K562 (cell line): ENCODE results near the gene NR6A1. TPM values are rescaled to one million over a fixed set of nuclear protein-coding genes. Genes with fewer than 3 reads are reported as not detected.

ENCODE experiments used
- CREB1 ChIP-seq, 2 experiments: sonication (generic) in 1 of 2; formaldehyde crosslinking in 1 of 2; IDR thresholded peaks; 2 replicates each; pipeline versions ENCODE4 v1.6.1 to v1.8.0; 2012 to 2022; ENCODE audit warnings: inconsistent platforms in 1 of 2, mild to moderate bottlenecking in 1 of 2, missing genetic modification reagents in 1 of 2, moderate library complexity in 1 of 2
- DPF2 ChIP-seq: fragments of 450-650 bp; IDR thresholded peaks from 2 replicates; pipeline ENCODE4 v1.6.1; 2016
- FOXM1 ChIP-seq, 2 experiments: fragments of 450-650 bp in 1 of 2; sonication (generic) in 1 of 2; formaldehyde crosslinking in 1 of 2; IDR thresholded peaks; 2 replicates each; pipeline versions ENCODE4 v1.6.1 to v1.9.0; 2017 to 2022; ENCODE audit warnings: low read depth in 2 of 2, mild to moderate bottlenecking in 2 of 2, missing genetic modification reagents in 1 of 2, moderate library complexity in 1 of 2
- GABPB2 ChIP-seq: fragments of 250-450 bp; sonication (Bioruptor Pico); conservative IDR thresholded peaks from 2 replicates; pipeline ENCODE4 v1.5.1; 2021; ENCODE audit warnings: mild to moderate bottlenecking
- JUND ChIP-seq, 2 experiments: IDR thresholded peaks; 2 replicates in 1 of 2; 3 replicates in 1 of 2; pipeline ENCODE4 v1.6.1; 2011; ENCODE audit warnings: borderline replicate concordance in 2 of 2, low read depth in 2 of 2, low read length in 2 of 2, improper control_type of control experiment in 1 of 2, missing biosample characterization in 1 of 2, missing genetic modification characterization in 1 of 2, missing genetic modification reagents in 1 of 2
- MAFG ChIP-seq: fragments of 450-650 bp; conservative IDR thresholded peaks from 2 replicates; pipeline ENCODE4 v1.6.1; 2016; ENCODE audit warnings: missing genetic modification characterization, missing compliant biosample characterization
- RAD21 ChIP-seq, 2 experiments: fragments of 250-450 bp in 1 of 2; fragments of 450-650 bp in 1 of 2; sonication (Bioruptor Pico) in 1 of 2; formaldehyde crosslinking in 1 of 2; IDR thresholded peaks in 1 of 2; conservative IDR thresholded peaks in 1 of 2; 2 replicates each; pipeline versions ENCODE4 v1.4.0 to v1.8.0; 2020 to 2022; ENCODE audit warnings: mild to moderate bottlenecking in 2 of 2, moderate library complexity in 1 of 2
- SRF ChIP-seq, 2 experiments: fragments of 250-450, 450-650 bp in 1 of 2; sonication (Bioruptor Pico) in 1 of 2; sonication (generic) in 1 of 2; formaldehyde crosslinking; IDR thresholded peaks; 2 replicates each; pipeline versions ENCODE4 v1.5.0 to v1.5.1; 2020 to 2022; ENCODE audit warnings: mild to moderate bottlenecking in 1 of 2, missing genetic modification reagents in 1 of 2
- TEAD4 ChIP-seq, 2 experiments: sonication (generic) in 1 of 2; formaldehyde crosslinking in 1 of 2; IDR thresholded peaks; 2 replicates each; pipeline versions ENCODE4 v1.6.1 to v1.8.0; 2012 to 2022; ENCODE audit warnings: borderline replicate concordance in 1 of 2, inconsistent platforms in 1 of 2, low read length in 1 of 2, mild to moderate bottlenecking in 1 of 2, missing genetic modification reagents in 1 of 2
- ZNF316 ChIP-seq: fragments of 450-650 bp; IDR thresholded peaks from 2 replicates; pipeline ENCODE4 v1.6.1; 2016
- polyA plus RNA-seq, 8 experiments: library from polyadenylated mRNA; depleted of rRNA in 4 of 8; stranded (reverse) in 5 of 8; unstranded in 3 of 8; fragments of >200 nt; fragmentation: Nextera tagmentation in 2 of 8; fragmentation: Illumina TruSeq in 1 of 8; extraction: Ambion mirVana in 2 of 8; extraction: Trizol in 1 of 8; gene quantifications; 2 replicates each; pipeline versions ENCODE4 v1.2.1 to v1.2.3, GENCODE V29; 2011 to 2014; ENCODE audit warnings: inconsistent platforms in 1 of 8, missing spikeins in 1 of 8
- total RNA-seq, 7 experiments: library from RNA; depleted of rRNA in 6 of 7; stranded (reverse); fragments of >200 nt in 6 of 7; fragmentation: Illumina TruSeq in 2 of 7; extraction: Trizol in 2 of 7; gene quantifications; 2 replicates each; pipeline versions ENCODE4 v1.2.1 to v1.2.3, GENCODE V29; 2011 to 2021; ENCODE audit warnings: low replicate concordance in 1 of 7
- TF ChIP-seq, protein P1 (sequence below), 2 experiments: fragments of 450-650 bp; conservative IDR thresholded peaks; 2 replicates each; pipeline ENCODE4 v1.6.1; 2017; ENCODE audit warnings: mild to moderate bottlenecking in 2 of 2, moderate library complexity in 2 of 2
- TF ChIP-seq, protein P2 (sequence below), 2 experiments: fragments of 450-650 bp; formaldehyde crosslinking in 1 of 2; IDR thresholded peaks; 2 replicates each; pipeline versions ENCODE4 v1.4.0 to v1.6.1; 2014 to 2020; ENCODE audit warnings: mild to moderate bottlenecking in 2 of 2, borderline replicate concordance in 1 of 2, low read depth in 1 of 2
- TF ChIP-seq, protein P3 (sequence below): fragments of 450-650 bp; IDR thresholded peaks from 2 replicates; pipeline ENCODE4 v1.6.1; 2016; ENCODE audit warnings: mild to moderate bottlenecking

The NR6A1 gene
- total and polyA plus RNA-seq, 9 of the 15 experiments (the other 6 are each of a cell fraction or from before 2014, with no cell fraction given): 9.7 to 55.4 (median 28.3) TPM

DNA sequence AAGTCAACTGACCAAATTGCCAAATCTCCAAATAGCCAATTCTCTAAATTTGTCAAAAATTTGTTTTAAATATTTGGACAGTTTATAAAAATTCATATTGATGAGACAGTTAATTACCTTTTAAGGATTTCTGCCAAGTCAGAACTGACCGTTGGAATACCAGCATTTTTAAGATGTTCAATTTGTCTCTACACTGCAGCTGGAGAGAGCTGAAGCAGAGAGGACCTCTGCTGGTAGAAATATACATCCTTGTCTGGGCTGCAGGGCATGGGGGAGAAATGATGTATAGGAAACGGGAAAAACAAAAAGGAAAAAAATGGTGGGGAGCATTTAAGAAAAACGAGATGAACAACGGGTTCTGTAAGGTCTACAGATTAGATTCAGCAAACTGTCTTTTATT is 16.8 kb downstream of the NR6A1 start (continued):
- TF ChIP-seq, protein P1, sequence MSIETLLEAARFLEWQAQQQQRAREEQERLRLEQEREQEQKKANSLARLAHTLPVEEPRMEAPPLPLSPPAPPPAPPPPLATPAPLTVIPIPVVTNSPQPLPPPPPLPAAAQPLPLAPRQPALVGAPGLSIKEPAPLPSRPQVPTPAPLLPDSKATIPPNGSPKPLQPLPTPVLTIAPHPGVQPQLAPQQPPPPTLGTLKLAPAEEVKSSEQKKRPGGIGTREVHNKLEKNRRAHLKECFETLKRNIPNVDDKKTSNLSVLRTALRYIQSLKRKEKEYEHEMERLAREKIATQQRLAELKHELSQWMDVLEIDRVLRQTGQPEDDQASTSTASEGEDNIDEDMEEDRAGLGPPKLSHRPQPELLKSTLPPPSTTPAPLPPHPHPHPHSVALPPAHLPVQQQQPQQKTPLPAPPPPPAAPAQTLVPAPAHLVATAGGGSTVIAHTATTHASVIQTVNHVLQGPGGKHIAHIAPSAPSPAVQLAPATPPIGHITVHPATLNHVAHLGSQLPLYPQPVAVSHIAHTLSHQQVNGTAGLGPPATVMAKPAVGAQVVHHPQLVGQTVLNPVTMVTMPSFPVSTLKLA (conservative IDR thresholded peaks at IDR 0.05): 0 out of 4 replicates have a peak, but pooled peaks of 1 of the 2 experiments have one; percentile 23
- TF ChIP-seq RAD21 (CRISPR knock-in tag; conservative IDR thresholded peaks at IDR 0.05 in 1 of 2, IDR thresholded peaks at IDR 0.05 in 1 of 2) (peak; percentile 72 to 81), FOXM1 (IDR thresholded peaks at IDR 0.05; ENCODE audit: low read depth) (peak; percentile 84), FOXM1 (CRISPR knock-in tag; IDR thresholded peaks at IDR 0.05; ENCODE audit: low read depth) (no peak), MAFG (tag) (peak; percentile 42; the same call in 1 of the 2 replicates), ZNF316 (peak; percentile 53), GABPB2 (CRISPR knock-in tag) (no peak), TEAD4 (IDR thresholded peaks at IDR 0.05; ENCODE audit: low read length) (peak; percentile 39), TEAD4 (CRISPR knock-in tag; IDR thresholded peaks at IDR 0.05; ENCODE audit: borderline replicate concordance) (no peak), DPF2 (peak; percentile 30; the same call in 1 of the 2 replicates), SRF (CRISPR knock-in tag; IDR thresholded peaks at IDR 0.05) (0 out of 4 replicates have a peak, but pooled peaks of 1 of the 2 experiments have one; percentile 53), CREB1 (IDR thresholded peaks at IDR 0.05) (no peak), CREB1 (CRISPR knock-in tag; IDR thresholded peaks at IDR 0.05) (no peak), JUND (IDR thresholded peaks at IDR 0.05; ENCODE audit: borderline replicate concordance, low read depth, low read length) (0 out of 2 replicates have a peak, but pooled peaks have one; percentile 16), JUND (tag; IDR thresholded peaks at IDR 0.05; ENCODE audit: borderline replicate concordance, low read depth, low read length) (no peak)
- TF ChIP-seq, protein P2, sequence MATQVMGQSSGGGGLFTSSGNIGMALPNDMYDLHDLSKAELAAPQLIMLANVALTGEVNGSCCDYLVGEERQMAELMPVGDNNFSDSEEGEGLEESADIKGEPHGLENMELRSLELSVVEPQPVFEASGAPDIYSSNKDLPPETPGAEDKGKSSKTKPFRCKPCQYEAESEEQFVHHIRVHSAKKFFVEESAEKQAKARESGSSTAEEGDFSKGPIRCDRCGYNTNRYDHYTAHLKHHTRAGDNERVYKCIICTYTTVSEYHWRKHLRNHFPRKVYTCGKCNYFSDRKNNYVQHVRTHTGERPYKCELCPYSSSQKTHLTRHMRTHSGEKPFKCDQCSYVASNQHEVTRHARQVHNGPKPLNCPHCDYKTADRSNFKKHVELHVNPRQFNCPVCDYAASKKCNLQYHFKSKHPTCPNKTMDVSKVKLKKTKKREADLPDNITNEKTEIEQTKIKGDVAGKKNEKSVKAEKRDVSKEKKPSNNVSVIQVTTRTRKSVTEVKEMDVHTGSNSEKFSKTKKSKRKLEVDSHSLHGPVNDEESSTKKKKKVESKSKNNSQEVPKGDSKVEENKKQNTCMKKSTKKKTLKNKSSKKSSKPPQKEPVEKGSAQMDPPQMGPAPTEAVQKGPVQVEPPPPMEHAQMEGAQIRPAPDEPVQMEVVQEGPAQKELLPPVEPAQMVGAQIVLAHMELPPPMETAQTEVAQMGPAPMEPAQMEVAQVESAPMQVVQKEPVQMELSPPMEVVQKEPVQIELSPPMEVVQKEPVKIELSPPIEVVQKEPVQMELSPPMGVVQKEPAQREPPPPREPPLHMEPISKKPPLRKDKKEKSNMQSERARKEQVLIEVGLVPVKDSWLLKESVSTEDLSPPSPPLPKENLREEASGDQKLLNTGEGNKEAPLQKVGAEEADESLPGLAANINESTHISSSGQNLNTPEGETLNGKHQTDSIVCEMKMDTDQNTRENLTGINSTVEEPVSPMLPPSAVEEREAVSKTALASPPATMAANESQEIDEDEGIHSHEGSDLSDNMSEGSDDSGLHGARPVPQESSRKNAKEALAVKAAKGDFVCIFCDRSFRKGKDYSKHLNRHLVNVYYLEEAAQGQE (IDR thresholded peaks at IDR 0.05; ENCODE audit: borderline replicate concordance): peak; percentile 70; the same call in 1 of the 2 replicates
- TF ChIP-seq, protein P2 (CRISPR knock-in tag; IDR thresholded peaks at IDR 0.05; ENCODE audit: low read depth): no peak
- TF ChIP-seq, protein P3, sequence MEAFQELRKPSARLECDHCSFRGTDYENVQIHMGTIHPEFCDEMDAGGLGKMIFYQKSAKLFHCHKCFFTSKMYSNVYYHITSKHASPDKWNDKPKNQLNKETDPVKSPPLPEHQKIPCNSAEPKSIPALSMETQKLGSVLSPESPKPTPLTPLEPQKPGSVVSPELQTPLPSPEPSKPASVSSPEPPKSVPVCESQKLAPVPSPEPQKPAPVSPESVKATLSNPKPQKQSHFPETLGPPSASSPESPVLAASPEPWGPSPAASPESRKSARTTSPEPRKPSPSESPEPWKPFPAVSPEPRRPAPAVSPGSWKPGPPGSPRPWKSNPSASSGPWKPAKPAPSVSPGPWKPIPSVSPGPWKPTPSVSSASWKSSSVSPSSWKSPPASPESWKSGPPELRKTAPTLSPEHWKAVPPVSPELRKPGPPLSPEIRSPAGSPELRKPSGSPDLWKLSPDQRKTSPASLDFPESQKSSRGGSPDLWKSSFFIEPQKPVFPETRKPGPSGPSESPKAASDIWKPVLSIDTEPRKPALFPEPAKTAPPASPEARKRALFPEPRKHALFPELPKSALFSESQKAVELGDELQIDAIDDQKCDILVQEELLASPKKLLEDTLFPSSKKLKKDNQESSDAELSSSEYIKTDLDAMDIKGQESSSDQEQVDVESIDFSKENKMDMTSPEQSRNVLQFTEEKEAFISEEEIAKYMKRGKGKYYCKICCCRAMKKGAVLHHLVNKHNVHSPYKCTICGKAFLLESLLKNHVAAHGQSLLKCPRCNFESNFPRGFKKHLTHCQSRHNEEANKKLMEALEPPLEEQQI: peak; percentile 58; the same call in 1 of the 2 replicates
